IPS-18c (cell line): ENCODE results near the gene ATRN.

Experiments
- H3K4me3 ChIP-seq: 2 replicates; pipeline ENCODE4 v1.7.0; 2013; ENCODE audit warnings: low read depth, mild to moderate bottlenecking, low read length, moderate library complexity; ENCODE audit not compliant: insufficient read depth
- H3K9me3 ChIP-seq: one replicate; pipeline ENCODE4 v1.6.1; 2013; ENCODE audit warnings: mild to moderate bottlenecking, low read length, moderate library complexity; ENCODE audit not compliant: control insufficient read depth, insufficient read depth

Gene ATRN

GRCh38 chr20:3653921-3654320, 183.1 kb downstream of the ATRN start:
- no peaks in the 10 kb centered on the region for H3K9me3 ChIP-seq
- no peak overlapping the region for H3K4me3 ChIP-seq

- no peaks in the 10 kb centered on the region for H3K9me3 ChIP-seq
- no peak overlapping the region for H3K4me3 ChIP-seq
Observed at GRCh38 chr20:3654326-3655130, 183.7 kb downstream of the ATRN start.

GRCh38 chr20:3655131-3655405, 184.2 kb downstream of the ATRN start:
- Histone ChIP-seq H3K9me3 (no peaks in the 10 kb centered on the region), H3K4me3 (no peak overlapping the region)

GRCh38 chr20:3658019-3658715, 187.3 kb downstream of the ATRN start:
- H3K4me3 ChIP-seq: no peak overlapping the region

GRCh38 chr20:3658716-3659491, 188.1 kb downstream of the ATRN start:
- peaks cover 3% of the 10 kb centered on the region for H3K9me3 ChIP-seq
- H3K4me3 ChIP-seq: no peak overlapping the region

More at GRCh38 chr20:3658019-3658715, 187.3 kb downstream of the ATRN start:
- H3K9me3 ChIP-seq: peaks cover 3% of the 10 kb centered on the region

GRCh38 chr20:3659492-3660261, 188.9 kb downstream of the ATRN start:
- Histone ChIP-seq H3K4me3 (no peak overlapping the region), H3K9me3 (peaks cover 3% of the 10 kb centered on the region)

GRCh38 chr20:3660262-3661059, 189.6 kb downstream of the ATRN start:
- peak overlapping the region; percentile 34 for H3K4me3 ChIP-seq
- H3K9me3 ChIP-seq: peaks cover 3% of the 10 kb centered on the region

- H3K4me3 ChIP-seq: peak overlapping the region; percentile 28
- H3K9me3 ChIP-seq: peaks cover 3% of the 10 kb centered on the region
Observed at GRCh38 chr20:3661060-3661813, 190.4 kb downstream of the ATRN start.

GRCh38 chr20:3661814-3662665, 191.2 kb downstream of the ATRN start:
- Histone ChIP-seq H3K9me3 (peaks cover 3% of the 10 kb centered on the region), H3K4me3 (no peak overlapping the region)

- H3K9me3 ChIP-seq: peaks cover 5% of the 10 kb centered on the region
- no peak within 1 kb of the TSS; the same call in 1 of the 2 replicates for H3K4me3 ChIP-seq
Observed at GRCh38 chr20:3663031-3663701, 192.3 kb downstream of the ATRN start, which contains the start of gene GFRA4. GFRA4 (minus strand) TSS chr20:3663399; CDS start chr20:3663399, 0 bp downstream.

- Histone ChIP-seq H3K9me3 (peaks cover 5% of the 10 kb centered on the region), H3K4me3 (no peak overlapping the region)
Observed at GRCh38 chr20:3663858-3664257, 193.0 kb downstream of the ATRN start.

GRCh38 chr20:3667434-3668037, 196.7 kb downstream of the ATRN start:
- peaks cover 5% of the 10 kb centered on the region for H3K9me3 ChIP-seq
- no peak overlapping the region for H3K4me3 ChIP-seq

- H3K4me3 ChIP-seq: no peak overlapping the region
Observed at GRCh38 chr20:3669710-3670367, 199.0 kb downstream of the ATRN start.

GRCh38 chr20:3670511-3670910, 199.7 kb downstream of the ATRN start:
- peaks cover 5% of the 10 kb centered on the region for H3K9me3 ChIP-seq
- no peak overlapping the region for H3K4me3 ChIP-seq

More at GRCh38 chr20:3669710-3670367, 199.0 kb downstream of the ATRN start:
- peaks cover 5% of the 10 kb centered on the region for H3K9me3 ChIP-seq
